HepG2 (cell line): Measurements from ENCODE around the gene CD274. TPM values are rescaled to one million over a fixed set of nuclear protein-coding genes. Genes with fewer than 3 reads are reported as not detected.

ENCODE experiments used
- ATAC-seq: fragments of 200-7000 bp; cut with Tn5 transposase; 3 replicates; pipeline ENCODE4 v1.9.1; 2020; ENCODE audit warnings: mild to moderate bottlenecking, moderate library complexity
- BruUV-seq: library from RNA; stranded (reverse); fragments of 400-500 nt; replicated peaks from 2 replicates; lab custom pipeline; 2021; lab: Mats Ljungman, UMichigan
- CTCF ChIA-PET: fragments of 300-600 bp; formaldehyde crosslinking; extraction: SDS; loops from one replicate; lab custom pipeline; 2021; ENCODE audit warnings: low total read pairs, inconsistent platforms, low intra/inter-chr PET ratio; lab: Yijun Ruan, JAX
- POLR2A ChIA-PET: fragments of 350-600 bp; sonication (Branson Sonifier 250); formaldehyde crosslinking; loops from one replicate; lab custom pipeline; 2020; ENCODE audit warnings: antibody characterized with exemption, inconsistent platforms; lab: Yijun Ruan, JAX
- DNase-seq: peaks from one replicate; pipeline ENCODE4 v3.0.0-alpha.2; 2015; ENCODE audit warnings: low spot score
- FAIRE-seq: peaks from 3 replicates; lab custom pipeline; 2011; peaks lifted over from hg19 to GRCh38; lab: Jason Lieb, UNC
- H2AFZ ChIP-seq: one replicate; pipeline ENCODE4 v1.6.1; 2011; ENCODE audit warnings: low read length, inconsistent platforms
- H3K27ac ChIP-seq: fragments of 300-600 bp; 3 replicates; pipeline ENCODE4 v1.8.0; 2011; ENCODE audit warnings: mixed run types, mild to moderate bottlenecking, mixed read lengths, low read length, inconsistent platforms; ENCODE audit not compliant: insufficient read depth; ENCODE audit errors: extremely low read length
- H3K27me3 ChIP-seq, 2 experiments: fragments of 200-600 bp in 1 of 2; 2 replicates in 1 of 2; 3 replicates in 1 of 2; pipeline versions ENCODE4 v1.6.0 to v1.8.0; 2011; ENCODE audit warnings: low read length in 2 of 2, mild to moderate bottlenecking in 2 of 2, moderate library complexity in 2 of 2, inconsistent platforms in 1 of 2; ENCODE audit not compliant: insufficient read depth in 2 of 2, control insufficient read depth in 1 of 2
- H3K36me3 ChIP-seq, 2 experiments: fragments of 200-600 bp in 1 of 2; replicated peaks in 1 of 2; 2 replicates in 1 of 2; 3 replicates in 1 of 2; pipeline versions ENCODE4 v1.5.1 to v1.8.0; 2011; ENCODE audit warnings: low read length in 2 of 2, inconsistent platforms in 1 of 2; ENCODE audit not compliant: insufficient read depth in 2 of 2, control insufficient read depth in 1 of 2
- H3K4me1 ChIP-seq: 2 replicates; pipeline ENCODE4 v1.5.1; 2012; ENCODE audit warnings: low read length, inconsistent platforms; ENCODE audit not compliant: insufficient read depth
- H3K4me2 ChIP-seq: 2 replicates; pipeline ENCODE4 v1.6.0; 2011; ENCODE audit warnings: low read depth, low read length, inconsistent platforms
- H3K4me3 ChIP-seq, 3 experiments: fragments of 200-600 bp in 1 of 3; sonication (generic), shearing (Covaris generic) in 1 of 3; replicated peaks in 1 of 3; 2 replicates each; pipeline ENCODE4 v1.5.1; 2011 to 2016; ENCODE audit warnings: low read length in 3 of 3, inconsistent platforms in 2 of 3, low read depth in 2 of 3, mild to moderate bottlenecking in 2 of 3, control low read depth in 1 of 3, mixed read lengths in 1 of 3; ENCODE audit not compliant: insufficient read depth in 1 of 3
- H3K79me2 ChIP-seq: one replicate; pipeline ENCODE4 v1.6.1; 2011; ENCODE audit warnings: low read length, inconsistent platforms; ENCODE audit not compliant: insufficient read depth
- H3K9ac ChIP-seq: 2 replicates; pipeline ENCODE4 v1.6.0; 2011; ENCODE audit warnings: mild to moderate bottlenecking, low read depth, low read length, inconsistent platforms; ENCODE audit not compliant: insufficient read depth
- H3K9me3 ChIP-seq: 2 replicates; pipeline ENCODE4 v1.5.1; 2012; ENCODE audit warnings: mild to moderate bottlenecking, low read length
- H4K20me1 ChIP-seq: 2 replicates; pipeline ENCODE4 v1.6.0; 2011; ENCODE audit warnings: inconsistent platforms, mild to moderate bottlenecking, low read length, moderate library complexity; ENCODE audit not compliant: insufficient read depth
- ADNP ChIP-seq: sonication (generic); formaldehyde crosslinking; IDR thresholded peaks from 2 replicates; pipeline ENCODE4 v1.4.0; 2020; ENCODE audit warnings: missing genetic modification reagents
- FOXM1 ChIP-seq: sonication (generic); formaldehyde crosslinking; IDR thresholded peaks from 2 replicates; pipeline ENCODE4 v1.5.0; 2020; ENCODE audit warnings: missing genetic modification reagents
- SSRP1 ChIP-seq: IDR thresholded peaks from 2 replicates; pipeline ENCODE4 v1.6.1; 2016; ENCODE audit warnings: control low read depth
- THAP9 ChIP-seq: sonication (generic); formaldehyde crosslinking; IDR thresholded peaks from 2 replicates; pipeline ENCODE4; 2020; ENCODE audit warnings: missing genetic modification reagents, mild to moderate bottlenecking, borderline replicate concordance
- ZFP1 ChIP-seq: IDR thresholded peaks from 2 replicates; pipeline ENCODE4 v1.6.1; 2016
- ZNF446 ChIP-seq: sonication (generic); formaldehyde crosslinking; IDR thresholded peaks from 2 replicates; pipeline ENCODE4 v1.5.0; 2020; ENCODE audit warnings: mild to moderate bottlenecking, missing genetic modification reagents
- ZNF512B ChIP-seq: sonication (generic); formaldehyde crosslinking; IDR thresholded peaks from 2 replicates; pipeline ENCODE4 v1.5.1; 2020; ENCODE audit warnings: missing genetic modification reagents, mild to moderate bottlenecking, borderline replicate concordance
- ZNF580 ChIP-seq: IDR thresholded peaks from 2 replicates; pipeline ENCODE4 v1.6.1; 2016; ENCODE audit warnings: low read depth, borderline replicate concordance
- WGBS: methylation state at CpG from one replicate; pipeline ENCODE4 v1.1.6; 2017; ENCODE audit warnings: low lambda C conversion rate; 5-methylcytosine and 5-hydroxymethylcytosine counted together
- in situ Hi-C: cut with HindIII; loops from 2 replicates; pipeline ENCODE4 v1.10.0; 2017; ENCODE audit warnings: low pct_unique_long_range_greater_than_20kb; ENCODE audit not compliant: extremely low pct_ligation_motif_present
- intact Hi-C: fragments of 100-400 bp; cut with micrococcal nuclease; formaldehyde crosslinking; loops from one replicate; pipeline ENCODE4 v1.10.0; 2022; ENCODE audit not compliant: unreplicated experiment
- polyA plus RNA-seq, 8 experiments: library from polyadenylated mRNA; depleted of rRNA in 3 of 8; stranded (reverse) in 7 of 8; unstranded in 1 of 8; fragments of >200 nt; fragmentation: Illumina TruSeq in 4 of 8; extraction: Trizol in 4 of 8; gene quantifications; 2 replicates each; pipeline versions ENCODE4 v1.2.1 to v1.2.3, GENCODE V29; 2011 to 2016; ENCODE audit warnings: low read depth in 4 of 8, missing spikeins in 1 of 8, mixed read lengths in 1 of 8; ENCODE audit not compliant: insufficient read depth in 1 of 8
- total RNA-seq, 5 experiments: library from RNA; depleted of rRNA; stranded (reverse); fragments of >200 nt; fragmentation: Illumina TruSeq; extraction: Trizol; gene quantifications; 2 replicates each; pipeline ENCODE4 v1.2.3, GENCODE V29; 2016; ENCODE audit warnings: low read depth in 1 of 5

CD274 gene
- total and polyA plus RNA-seq, 2 of the 13 experiments (the other 11 are each of a cell fraction or from before 2014, with no cell fraction given): 0.17 to 0.49 TPM

- Histone ChIP-seq H4K20me1 (no peaks in the 10 kb centered on the region), H3K4me3 (no peak overlapping the region), H3K27me3 (0 out of 5 replicates have a peak, but pooled peaks cover 0 to 3% of the 10 kb centered on the region in 2 experiments), H3K9ac (no peak overlapping the region), H3K27ac (no peak overlapping the region), H2AFZ (no peak overlapping the region), H3K4me1 (no peaks in the 10 kb centered on the region), H3K4me2 (no peak overlapping the region), H3K79me2 (no peaks in the 10 kb centered on the region), H3K36me3 (no peaks in the 10 kb centered on the region), H3K9me3 (no peaks in the 10 kb centered on the region)
- BruUV-seq: no TSS peak
- intact Hi-C loops (no loop called here), in situ Hi-C loops (no loop called here)
- FAIRE-seq: no peak
- WGBS: 15% methylated on average over 5 of the region's 5 CpGs
- no peak for TF ChIP-seq ZNF446 (CRISPR knock-in tag)
- no peak for TF ChIP-seq FOXM1 (CRISPR knock-in tag)
- no peak for TF ChIP-seq ADNP (CRISPR knock-in tag)
- TF ChIP-seq ZNF580: no peak
- no peak for TF ChIP-seq THAP9 (CRISPR knock-in tag)
- no peak for TF ChIP-seq SSRP1 (CRISPR knock-in tag)
- no peak for TF ChIP-seq ZFP1 (CRISPR knock-in tag)
- TF ChIP-seq ZNF512B (CRISPR knock-in tag): no peak
- ChIA-PET CTCF (no interaction called here), POLR2A (no interaction called here)
- no peak for ATAC-seq
- DNase-seq: no peak
Observed at GRCh38 chr9:5468850-5469249, 18.5 kb downstream of the CD274 start.
